Hepatocyte (in vitro differentiated cells): Measurements from ENCODE around the gene KIRREL3. TPM values are rescaled to one million over a fixed set of nuclear protein-coding genes. Genes with fewer than 3 reads are reported as not detected.

Source experiments
- DNase-seq: peaks from one replicate; pipeline ENCODE4 v3.0.0-alpha.2; 2016; ENCODE audit warnings: low spot score
- H2AFZ ChIP-seq: fragments of 200-600 bp; sonication (generic); 2 replicates; pipeline ENCODE4 v1.6.0; 2016; ENCODE audit warnings: antibody characterized with exemption, mild to moderate bottlenecking
- H3K27ac ChIP-seq: fragments of 200-600 bp; sonication (generic); 2 replicates; pipeline ENCODE4 v1.5.1; 2016; ENCODE audit warnings: mild to moderate bottlenecking
- H3K27me3 ChIP-seq: fragments of 200-600 bp; sonication (generic); 2 replicates; pipeline ENCODE4 v1.6.1; 2016
- H3K36me3 ChIP-seq: fragments of 200-600 bp; sonication (generic); replicated peaks from 2 replicates; pipeline ENCODE4 v1.5.1; 2016; ENCODE audit warnings: low read depth; ENCODE audit not compliant: insufficient read depth
- H3K4me1 ChIP-seq: fragments of 200-600 bp; sonication (generic); 2 replicates; pipeline ENCODE4 v1.5.1; 2016; ENCODE audit warnings: mild to moderate bottlenecking, moderate library complexity; ENCODE audit not compliant: insufficient read depth
- H3K4me2 ChIP-seq: fragments of 200-600 bp; sonication (generic); 2 replicates; pipeline ENCODE4 v1.6.0; 2016
- H3K4me3 ChIP-seq: fragments of 200-600 bp; sonication (generic); 2 replicates; pipeline ENCODE4 v1.5.1; 2016; ENCODE audit warnings: mild to moderate bottlenecking
- H3K79me2 ChIP-seq: fragments of 200-600 bp; sonication (generic); 2 replicates; pipeline ENCODE4 v1.6.0; 2017; ENCODE audit warnings: mild to moderate bottlenecking
- H3K9me2 ChIP-seq: fragments of 200-600 bp; sonication (generic); replicated peaks from 2 replicates; pipeline ENCODE4 v1.6.0; 2017; ENCODE audit warnings: mild to moderate bottlenecking; ENCODE audit not compliant: insufficient read depth
- H3K9me3 ChIP-seq: fragments of 200-600 bp; sonication (generic); 2 replicates; pipeline ENCODE4 v1.5.1; 2016; ENCODE audit warnings: low read depth, mild to moderate bottlenecking
- H4K20me1 ChIP-seq: fragments of 200-600 bp; sonication (generic); 2 replicates; pipeline ENCODE4 v1.6.0; 2016; ENCODE audit warnings: mild to moderate bottlenecking; ENCODE audit not compliant: insufficient read depth, poor library complexity, severe bottlenecking
- CTCF ChIP-seq: fragments of 200-600 bp; sonication (generic); IDR thresholded peaks from 2 replicates; pipeline ENCODE4 v1.5.1; 2016; ENCODE audit warnings: antibody characterized with exemption, mild to moderate bottlenecking; ENCODE audit not compliant: poor library complexity
- EZH2 ChIP-seq: fragments of 200-600 bp; sonication (generic); IDR thresholded peaks from 2 replicates; pipeline ENCODE4 v1.6.1; 2016; ENCODE audit warnings: antibody characterized with exemption, mild to moderate bottlenecking, borderline replicate concordance
- EZH2phosphoT487 ChIP-seq: fragments of 200-600 bp; sonication (generic); IDR thresholded peaks from one replicate; pipeline ENCODE4 v1.6.1; 2018; ENCODE audit warnings: antibody characterized with exemption, mild to moderate bottlenecking, low read depth, moderate library complexity; ENCODE audit not compliant: unreplicated experiment, severe bottlenecking
- WGBS: methylation state at CpG from one replicate; pipeline ENCODE4 v1.1.6; 2016; ENCODE audit warnings: low lambda C conversion rate; ENCODE audit errors: missing lambda C conversion rate; 5-methylcytosine and 5-hydroxymethylcytosine counted together
- polyA plus RNA-seq: library from polyadenylated mRNA; unstranded; fragments of >200 nt; fragmentation: Nextera tagmentation; extraction: Ambion mirVana; gene quantifications from 2 replicates; pipeline ENCODE4 v1.2.1, GENCODE V29; 2016
- total RNA-seq: library from RNA; depleted of rRNA; stranded (reverse); fragments of >200 nt; gene quantifications from 2 replicates; pipeline ENCODE4 v1.2.3, GENCODE V29; 2014

Gene KIRREL3
- total and polyA plus RNA-seq, 2 experiments from 2014 or later = 0.33 to 0.86 TPM

- TF ChIP-seq EZH2 (no peak), EZH2phosphoT487 (no peak), CTCF (no peak)
- Histone ChIP-seq H3K79me2 (no peaks in the 10 kb centered on the region), H3K4me3 (no peak overlapping the region), H3K9me2 (no peaks in the 10 kb centered on the region), H3K4me1 (no peaks in the 10 kb centered on the region), H3K27me3 (peaks cover 22% of the 10 kb centered on the region), H3K36me3 (no peaks in the 10 kb centered on the region), H3K9me3 (no peaks in the 10 kb centered on the region), H4K20me1 (no peaks in the 10 kb centered on the region), H3K27ac (no peak overlapping the region), H2AFZ (no peak overlapping the region), H3K4me2 (no peak overlapping the region)
- 63% methylated on average over 4 of the region's 4 CpGs for WGBS
- no peak for DNase-seq
These were observed 476.9 kb downstream of the KIRREL3 start for GRCh38 chr11:126523441-126524205.

- Histone ChIP-seq H3K9me2 (no peaks in the 10 kb centered on the region), H2AFZ (no peak overlapping the region), H3K27me3 (peaks cover 15% of the 10 kb centered on the region), H3K27ac (no peak overlapping the region), H3K4me1 (no peaks in the 10 kb centered on the region), H3K4me3 (no peak overlapping the region), H3K9me3 (no peaks in the 10 kb centered on the region), H3K79me2 (no peaks in the 10 kb centered on the region), H3K36me3 (no peaks in the 10 kb centered on the region), H4K20me1 (no peaks in the 10 kb centered on the region), H3K4me2 (no peak overlapping the region)
- DNase-seq = no peak
- 69% methylated on average over 7 of the region's 7 CpGs for WGBS
- TF ChIP-seq EZH2 = no peak
- no peak for TF ChIP-seq EZH2phosphoT487
- no peak for TF ChIP-seq CTCF
These were observed 478.0 kb downstream of the KIRREL3 start for GRCh38 chr11:126522606-126523005.

GRCh38 chr11:126522152-126522551 is 478.4 kb downstream of the KIRREL3 start:
- H4K20me1 ChIP-seq = no peaks in the 10 kb centered on the region
- TF ChIP-seq EZH2phosphoT487 (no peak), EZH2 (no peak), CTCF (no peak)
- H3K4me2 ChIP-seq = no peak overlapping the region
- peaks cover 15% of the 10 kb centered on the region for H3K27me3 ChIP-seq
- no peak overlapping the region for H3K4me3 ChIP-seq
- DNase-seq = no peak
- WGBS = 89% methylated on average over 4 of the region's 4 CpGs
- H3K9me3 ChIP-seq = no peaks in the 10 kb centered on the region
- H2AFZ ChIP-seq = no peak overlapping the region
- no peaks in the 10 kb centered on the region for H3K36me3 ChIP-seq
- H3K27ac ChIP-seq = no peak overlapping the region
- no peaks in the 10 kb centered on the region for H3K9me2 ChIP-seq
- no peaks in the 10 kb centered on the region for H3K4me1 ChIP-seq
- no peaks in the 10 kb centered on the region for H3K79me2 ChIP-seq

- no peak for DNase-seq
- WGBS = 97% methylated on average over 10 of the region's 11 CpGs
- no peak overlapping the region for H2AFZ ChIP-seq
- no peaks in the 10 kb centered on the region for H3K4me1 ChIP-seq
- no peaks in the 10 kb centered on the region for H4K20me1 ChIP-seq
- H3K4me3 ChIP-seq = no peak overlapping the region
- no peaks in the 10 kb centered on the region for H3K9me2 ChIP-seq
- no peak overlapping the region for H3K4me2 ChIP-seq
- peaks cover 12% of the 10 kb centered on the region for H3K27me3 ChIP-seq
- H3K36me3 ChIP-seq = no peaks in the 10 kb centered on the region
- no peaks in the 10 kb centered on the region for H3K79me2 ChIP-seq
- no peak overlapping the region for H3K27ac ChIP-seq
- H3K9me3 ChIP-seq = no peaks in the 10 kb centered on the region
- TF ChIP-seq EZH2phosphoT487 = no peak
- no peak for TF ChIP-seq CTCF
- no peak for TF ChIP-seq EZH2
These were observed 479.4 kb downstream of the KIRREL3 start for GRCh38 chr11:126521196-126521595.
